Testis (tissue), 2 donors: ENCODE data around the gene PTPA.

Source experiments
- CTCF ChIP-seq, 3 experiments: fragments of 450-650 bp in 2 of 3; fragments of 200-600 bp in 1 of 3; sonication (generic) in 1 of 3; IDR thresholded peaks; one replicate each; pipeline ENCODE4 v1.5.1; 2016 to 2019; ENCODE audit warnings: antibody characterized with exemption in 3 of 3, mild to moderate bottlenecking in 2 of 3, moderate library complexity in 1 of 3
- POLR2A ChIP-seq: fragments of 450-650 bp; IDR thresholded peaks from one replicate; pipeline ENCODE4 v1.6.1; 2017; ENCODE audit warnings: antibody characterized with exemption, mild to moderate bottlenecking, moderate library complexity

GRCh38 chr9:129128689-129129088 lies 17.5 kb downstream of the PTPA start:
- TF ChIP-seq CTCF (IDR thresholded peaks at IDR 0.05) = no peak
- TF ChIP-seq POLR2A = no peak
